Fibroblast of lung (primary cell): ENCODE measurements around the gene CHRNA9. TPM values are rescaled to one million over a fixed set of nuclear protein-coding genes. Genes with fewer than 3 reads are reported as not detected.

Source experiments
- DNase-seq, 2 donors: peaks; one replicate each; pipeline versions ENCODE4 v3.0.0 to v3.0.0-alpha.2; 2010; ENCODE audit warnings: low read depth in 2 of 2
- H2AFZ ChIP-seq: 2 replicates; pipeline ENCODE4 v1.5.1; 2012; ENCODE audit warnings: low read length, control low read depth, inconsistent platforms
- H3K27ac ChIP-seq: 2 replicates; pipeline ENCODE4 v1.5.1; 2011; ENCODE audit warnings: low read length, control low read depth; ENCODE audit not compliant: insufficient read depth
- H3K27me3 ChIP-seq: 2 replicates; pipeline ENCODE4 v1.5.1; 2011; ENCODE audit warnings: mild to moderate bottlenecking, low read length; ENCODE audit not compliant: control insufficient read depth, insufficient read depth
- H3K36me3 ChIP-seq: 2 replicates; pipeline ENCODE4 v1.5.1; 2011; ENCODE audit warnings: low read length; ENCODE audit not compliant: control insufficient read depth, insufficient read depth
- H3K4me1 ChIP-seq: 2 replicates; pipeline ENCODE4 v1.5.1; 2011; ENCODE audit warnings: low read length; ENCODE audit not compliant: control insufficient read depth, insufficient read depth; ENCODE audit errors: extremely low read depth
- H3K4me2 ChIP-seq: 2 replicates; pipeline ENCODE4 v1.5.1; 2011; ENCODE audit warnings: low read length, control low read depth; ENCODE audit not compliant: insufficient read depth; ENCODE audit errors: extremely low read depth
- H3K4me3 ChIP-seq, 4 experiments: fragments of 200-600 bp in 1 of 4; sonication (generic) in 1 of 4; replicated peaks in 1 of 4; 2 replicates each; pipeline ENCODE4 v1.5.1; 2011 to 2016; ENCODE audit warnings: low read length in 4 of 4, low read depth in 3 of 4, mild to moderate bottlenecking in 3 of 4, control low read depth in 2 of 4, inconsistent platforms in 1 of 4, mixed read lengths in 1 of 4; ENCODE audit not compliant: insufficient read depth in 1 of 4; ENCODE audit errors: control extremely low read depth in 1 of 4
- H3K79me2 ChIP-seq: 2 replicates; pipeline ENCODE4 v1.5.1; 2012; ENCODE audit warnings: mild to moderate bottlenecking, low read length, inconsistent platforms; ENCODE audit not compliant: control insufficient read depth, insufficient read depth
- H3K9ac ChIP-seq: 2 replicates; pipeline ENCODE4 v1.5.1; 2011; ENCODE audit warnings: mild to moderate bottlenecking, low read length, control low read depth; ENCODE audit not compliant: insufficient read depth
- H3K9me3 ChIP-seq: 2 replicates; pipeline ENCODE4 v1.5.1; 2012; ENCODE audit warnings: low read depth, low read length; ENCODE audit not compliant: control insufficient read depth, insufficient read depth
- H4K20me1 ChIP-seq: 2 replicates; pipeline ENCODE4 v1.5.1; 2011; ENCODE audit warnings: low read length; ENCODE audit not compliant: control insufficient read depth, insufficient read depth; ENCODE audit errors: extremely low read depth
- EZH2 ChIP-seq: IDR thresholded peaks from 2 replicates; pipeline ENCODE4 v1.5.1; 2012; ENCODE audit warnings: low read length, control low read depth, mild to moderate bottlenecking; ENCODE audit errors: missing control alignments
- polyA plus RNA-seq, 2 donors: library from polyadenylated mRNA; depleted of rRNA in 1 of 2; stranded (reverse) in 1 of 2; unstranded in 1 of 2; fragments of >200 nt; gene quantifications; 2 replicates each; pipeline ENCODE4 v1.2.1, GENCODE V29; 2011 to 2012; ENCODE audit warnings: missing spikeins in 1 of 2
- total RNA-seq: library from RNA; depleted of rRNA; stranded (reverse); fragments of >200 nt; gene quantifications from 2 replicates; pipeline ENCODE4 v1.2.1, GENCODE V29; 2014
- TF ChIP-seq, protein P1 (sequence below), 2 donors: IDR thresholded peaks in 1 of 2; conservative IDR thresholded peaks in 1 of 2; 1 replicate in 1 of 2; 2 replicates in 1 of 2; pipeline ENCODE4 v1.5.1; 2011 to 2012; ENCODE audit warnings: low read length in 2 of 2, control low read depth in 1 of 2, inconsistent platforms in 1 of 2, low read depth in 1 of 2, mild to moderate bottlenecking in 1 of 2

The CHRNA9 gene
- total and polyA plus RNA-seq, 2 donors (not counting 1 experiment from before 2014, with no cell fraction given): not detected

DNA sequence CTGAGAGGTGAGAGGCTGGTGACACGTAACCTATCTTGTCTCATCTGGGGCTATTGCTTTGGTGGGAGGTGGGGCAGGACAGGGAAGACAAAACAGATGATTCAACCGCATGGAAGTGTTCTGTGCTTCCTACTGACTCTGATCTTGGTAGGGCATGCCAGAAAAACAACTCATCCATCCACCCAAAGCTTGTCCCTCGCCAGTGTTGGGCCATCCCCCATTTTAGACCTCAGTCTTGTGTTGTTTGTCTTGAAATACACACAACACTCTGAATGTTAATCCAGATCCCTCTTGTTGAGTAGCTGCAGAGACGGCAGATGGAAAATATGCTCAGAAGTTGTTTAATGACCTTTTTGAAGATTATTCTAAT is 377 bp downstream of the CHRNA9 start:
- no peak for TF ChIP-seq EZH2
- TF ChIP-seq, protein P1, sequence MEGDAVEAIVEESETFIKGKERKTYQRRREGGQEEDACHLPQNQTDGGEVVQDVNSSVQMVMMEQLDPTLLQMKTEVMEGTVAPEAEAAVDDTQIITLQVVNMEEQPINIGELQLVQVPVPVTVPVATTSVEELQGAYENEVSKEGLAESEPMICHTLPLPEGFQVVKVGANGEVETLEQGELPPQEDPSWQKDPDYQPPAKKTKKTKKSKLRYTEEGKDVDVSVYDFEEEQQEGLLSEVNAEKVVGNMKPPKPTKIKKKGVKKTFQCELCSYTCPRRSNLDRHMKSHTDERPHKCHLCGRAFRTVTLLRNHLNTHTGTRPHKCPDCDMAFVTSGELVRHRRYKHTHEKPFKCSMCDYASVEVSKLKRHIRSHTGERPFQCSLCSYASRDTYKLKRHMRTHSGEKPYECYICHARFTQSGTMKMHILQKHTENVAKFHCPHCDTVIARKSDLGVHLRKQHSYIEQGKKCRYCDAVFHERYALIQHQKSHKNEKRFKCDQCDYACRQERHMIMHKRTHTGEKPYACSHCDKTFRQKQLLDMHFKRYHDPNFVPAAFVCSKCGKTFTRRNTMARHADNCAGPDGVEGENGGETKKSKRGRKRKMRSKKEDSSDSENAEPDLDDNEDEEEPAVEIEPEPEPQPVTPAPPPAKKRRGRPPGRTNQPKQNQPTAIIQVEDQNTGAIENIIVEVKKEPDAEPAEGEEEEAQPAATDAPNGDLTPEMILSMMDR (conservative IDR thresholded peaks at IDR 0.05 in 1 of 2, IDR thresholded peaks at IDR 0.05 in 1 of 2; ENCODE audit: low read depth in 1 of 2, low read length in 2 of 2): no peak
- Histone ChIP-seq H3K9me3 (no peaks in the 10 kb centered on the region), H3K27ac (no peak overlapping the region)

DNA sequence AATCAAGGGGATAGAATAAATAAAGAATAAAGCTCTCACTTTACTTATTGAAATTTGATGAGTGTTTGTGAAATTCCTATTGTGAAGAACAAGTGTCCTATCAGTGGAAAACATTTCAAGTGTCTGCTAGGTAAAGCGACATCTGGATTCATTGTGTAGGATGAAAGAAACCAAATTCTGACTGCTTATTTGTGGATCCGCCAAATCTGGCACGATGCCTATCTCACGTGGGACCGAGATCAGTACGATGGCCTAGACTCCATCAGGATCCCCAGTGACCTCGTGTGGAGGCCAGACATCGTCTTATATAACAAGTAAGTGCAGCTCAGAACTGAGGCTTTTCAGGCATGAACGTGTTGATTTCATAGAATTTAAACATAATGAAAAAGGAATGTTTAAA is 1.9 kb downstream of the CHRNA9 start:
- no peak for DNase-seq
- Histone ChIP-seq H3K9ac (no peak overlapping the region), H3K4me1 (no peaks in the 10 kb centered on the region), H3K9me3 (no peaks in the 10 kb centered on the region), H3K79me2 (no peaks in the 10 kb centered on the region), H2AFZ (no peak overlapping the region), H3K27me3 (no peaks in the 10 kb centered on the region), H3K4me3 (no peak overlapping the region), H3K27ac (no peak overlapping the region), H4K20me1 (no peaks in the 10 kb centered on the region), H3K36me3 (no peaks in the 10 kb centered on the region), H3K4me2 (no peak overlapping the region)
- TF ChIP-seq EZH2: no peak
- TF ChIP-seq, protein P1 (conservative IDR thresholded peaks at IDR 0.05 in 1 of 2, IDR thresholded peaks at IDR 0.05 in 1 of 2; ENCODE audit: low read depth in 1 of 2, low read length in 2 of 2): no peak

More for the DNA sequence above, 377 bp downstream of the CHRNA9 start:
- Histone ChIP-seq H3K4me3 (no peak overlapping the region), H3K4me1 (no peaks in the 10 kb centered on the region), H4K20me1 (no peaks in the 10 kb centered on the region), H3K9ac (no peak overlapping the region), H3K27me3 (no peaks in the 10 kb centered on the region), H2AFZ (no peak overlapping the region), H3K36me3 (no peaks in the 10 kb centered on the region), H3K4me2 (no peak overlapping the region), H3K79me2 (no peaks in the 10 kb centered on the region)
- DNase-seq: peak in 1 of 2 donors; percentile 60

DNA sequence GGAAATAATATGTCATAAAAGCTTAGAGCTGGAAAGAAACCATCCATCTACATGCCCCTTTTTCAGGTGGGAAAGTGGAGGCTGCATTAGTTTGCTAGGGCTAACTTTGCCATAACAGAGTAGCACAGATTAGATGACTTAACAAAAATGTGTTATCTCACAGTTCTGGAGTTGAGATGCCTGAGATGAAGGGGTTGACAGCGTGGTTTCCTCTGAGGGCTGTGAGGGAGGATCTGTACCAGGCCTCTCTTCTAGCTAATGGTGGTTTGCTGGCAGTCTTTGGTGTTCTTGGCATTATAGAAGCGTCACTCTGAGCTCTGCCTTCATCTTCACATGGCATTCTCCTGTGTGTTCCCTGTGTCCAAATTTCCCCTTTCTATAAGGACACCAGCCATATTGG is 2.4 kb downstream of the CHRNA9 start:
- H3K79me2 ChIP-seq: no peaks in the 10 kb centered on the region
- no peak for DNase-seq
- no peak overlapping the region for H3K27ac ChIP-seq
- no peaks in the 10 kb centered on the region for H4K20me1 ChIP-seq
- H3K27me3 ChIP-seq: no peaks in the 10 kb centered on the region
- H3K4me1 ChIP-seq: no peaks in the 10 kb centered on the region
- H3K36me3 ChIP-seq: no peaks in the 10 kb centered on the region
- no peak overlapping the region for H3K9ac ChIP-seq
- H2AFZ ChIP-seq: no peak overlapping the region
- no peak overlapping the region for H3K4me2 ChIP-seq
- no peak overlapping the region for H3K4me3 ChIP-seq
- no peaks in the 10 kb centered on the region for H3K9me3 ChIP-seq
- no peak for TF ChIP-seq EZH2
- TF ChIP-seq, protein P1 (conservative IDR thresholded peaks at IDR 0.05 in 1 of 2, IDR thresholded peaks at IDR 0.05 in 1 of 2; ENCODE audit: low read depth in 1 of 2, low read length in 2 of 2): no peak
